D721Med (cell line): ENCODE results near the gene MBP.

Experiments used
- DNase-seq: peaks from one replicate; pipeline ENCODE4 v3.0.0; 2011; ENCODE audit warnings: low spot score; ENCODE audit not compliant: insufficient read length
- FAIRE-seq: peaks from 2 replicates; lab custom pipeline; 2011; peaks lifted over from hg19 to GRCh38; lab: Jason Lieb, UNC
- TF ChIP-seq, protein P1 (sequence below): IDR thresholded peaks from 2 replicates; pipeline ENCODE4 v1.5.1; 2012; ENCODE audit warnings: mild to moderate bottlenecking, control low read depth; ENCODE audit not compliant: insufficient read depth; ENCODE audit errors: missing control alignments

MBP gene

DNA sequence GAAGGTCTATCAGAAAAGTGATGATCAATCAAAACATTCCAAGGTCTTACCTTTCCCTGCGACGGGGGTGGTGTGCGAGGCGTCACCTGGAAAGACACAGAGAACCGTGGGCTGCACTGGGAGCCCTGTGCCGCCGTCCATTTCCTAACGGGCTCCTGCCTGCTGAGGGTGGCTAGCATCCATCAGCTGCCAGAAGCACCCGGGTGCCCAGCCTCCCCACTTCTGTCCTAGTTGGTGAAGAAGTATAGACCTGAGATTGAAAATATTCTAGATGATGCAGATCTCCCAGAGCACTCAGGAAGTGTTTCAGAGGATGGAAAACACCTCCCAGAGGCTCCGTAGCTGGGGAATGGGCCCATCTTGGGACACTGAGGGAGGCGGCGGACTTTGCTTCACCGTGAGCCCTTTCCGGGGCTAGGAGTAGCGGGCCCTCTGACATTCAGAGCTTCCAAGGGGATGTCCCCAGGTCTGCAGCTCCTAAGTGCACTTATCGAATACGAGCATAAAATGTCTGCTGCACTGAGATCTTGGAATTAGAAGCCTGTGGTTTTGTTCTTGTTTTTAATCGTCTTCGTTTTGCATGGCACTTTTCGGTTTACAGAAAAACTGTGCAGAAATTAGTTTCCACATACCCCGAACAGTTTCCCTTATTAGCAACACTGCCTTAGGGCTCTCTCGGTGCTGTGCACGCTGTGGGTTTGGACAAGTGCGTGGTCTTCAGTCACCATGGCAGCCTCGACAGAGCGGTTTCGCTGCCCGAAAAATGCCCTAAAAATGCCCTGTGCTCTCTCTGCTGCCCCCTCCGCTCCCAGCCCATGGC lies 143.5 kb downstream of the MBP start:
- no peak for DNase-seq
- TF ChIP-seq, protein P1, sequence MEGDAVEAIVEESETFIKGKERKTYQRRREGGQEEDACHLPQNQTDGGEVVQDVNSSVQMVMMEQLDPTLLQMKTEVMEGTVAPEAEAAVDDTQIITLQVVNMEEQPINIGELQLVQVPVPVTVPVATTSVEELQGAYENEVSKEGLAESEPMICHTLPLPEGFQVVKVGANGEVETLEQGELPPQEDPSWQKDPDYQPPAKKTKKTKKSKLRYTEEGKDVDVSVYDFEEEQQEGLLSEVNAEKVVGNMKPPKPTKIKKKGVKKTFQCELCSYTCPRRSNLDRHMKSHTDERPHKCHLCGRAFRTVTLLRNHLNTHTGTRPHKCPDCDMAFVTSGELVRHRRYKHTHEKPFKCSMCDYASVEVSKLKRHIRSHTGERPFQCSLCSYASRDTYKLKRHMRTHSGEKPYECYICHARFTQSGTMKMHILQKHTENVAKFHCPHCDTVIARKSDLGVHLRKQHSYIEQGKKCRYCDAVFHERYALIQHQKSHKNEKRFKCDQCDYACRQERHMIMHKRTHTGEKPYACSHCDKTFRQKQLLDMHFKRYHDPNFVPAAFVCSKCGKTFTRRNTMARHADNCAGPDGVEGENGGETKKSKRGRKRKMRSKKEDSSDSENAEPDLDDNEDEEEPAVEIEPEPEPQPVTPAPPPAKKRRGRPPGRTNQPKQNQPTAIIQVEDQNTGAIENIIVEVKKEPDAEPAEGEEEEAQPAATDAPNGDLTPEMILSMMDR, result no peak
- no peak for FAIRE-seq

DNA sequence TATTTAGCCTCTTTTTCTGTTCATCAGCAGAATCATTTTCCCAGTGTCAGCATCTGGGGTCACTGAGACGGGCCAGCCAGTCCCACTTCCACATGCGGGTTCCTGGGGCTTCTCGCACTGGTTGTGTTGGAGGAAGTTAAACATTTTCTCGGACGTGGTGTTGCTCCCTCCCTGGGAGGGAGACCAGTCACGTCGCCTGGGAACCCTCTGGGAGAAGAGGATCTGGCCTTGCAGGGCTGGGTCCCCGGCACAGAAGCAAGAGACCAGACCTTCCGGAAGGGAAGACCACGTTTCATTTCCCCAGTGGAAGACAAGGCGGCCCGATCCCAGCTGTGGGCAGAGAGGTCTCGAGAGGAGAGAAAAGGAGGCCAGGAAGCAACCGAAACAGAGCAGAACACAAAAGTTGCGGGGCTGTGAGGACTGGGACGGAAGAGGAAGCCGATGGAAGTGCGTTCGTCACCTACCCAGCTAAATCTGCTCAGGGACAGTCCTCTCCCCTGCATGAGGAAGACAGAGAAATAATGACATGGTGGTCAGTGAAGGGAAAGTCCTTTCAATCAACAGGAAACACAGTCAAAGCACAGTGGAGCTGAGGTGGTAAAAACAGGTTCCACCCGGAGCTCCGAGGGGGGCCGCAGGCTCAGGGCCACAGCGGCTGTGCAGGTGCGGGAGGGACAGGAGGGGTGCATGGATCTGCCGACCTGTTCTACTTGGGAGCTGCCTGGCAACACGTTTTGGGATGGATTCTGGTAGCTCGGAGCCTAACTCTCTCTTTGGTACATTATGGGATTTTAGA lies 144.4 kb downstream of the MBP start:
- no peak for DNase-seq
- TF ChIP-seq, protein P1, result no peak
- FAIRE-seq, result no peak

DNA sequence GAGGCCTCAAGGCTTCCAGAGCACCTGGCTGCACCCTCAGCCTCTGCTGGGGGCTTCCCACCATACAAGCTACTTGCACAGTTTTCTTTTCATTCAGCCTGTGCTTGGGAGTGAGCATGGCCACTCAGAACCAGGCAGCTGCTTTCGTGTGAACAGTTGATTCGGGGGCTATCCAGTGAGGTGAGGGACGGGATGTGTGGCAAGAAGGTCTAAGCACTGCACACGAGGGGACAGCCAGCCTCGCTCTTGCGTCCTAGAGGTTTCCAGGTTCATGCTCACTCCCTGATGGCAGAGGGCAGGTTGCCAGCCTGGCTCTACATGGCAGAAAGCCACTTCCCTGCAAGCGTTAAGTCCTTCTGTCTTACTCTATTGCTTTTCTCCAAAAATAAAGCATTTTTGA lies 146.2 kb downstream of the MBP start:
- FAIRE-seq (no peak), DNase-seq (no peak)
- TF ChIP-seq, protein P1, result no peak

GRCh38 chr18:76985951-76986236 lies 146.7 kb downstream of the MBP start:
- no peak for FAIRE-seq
- DNase-seq, result no peak
- TF ChIP-seq, protein P1, result no peak

DNA sequence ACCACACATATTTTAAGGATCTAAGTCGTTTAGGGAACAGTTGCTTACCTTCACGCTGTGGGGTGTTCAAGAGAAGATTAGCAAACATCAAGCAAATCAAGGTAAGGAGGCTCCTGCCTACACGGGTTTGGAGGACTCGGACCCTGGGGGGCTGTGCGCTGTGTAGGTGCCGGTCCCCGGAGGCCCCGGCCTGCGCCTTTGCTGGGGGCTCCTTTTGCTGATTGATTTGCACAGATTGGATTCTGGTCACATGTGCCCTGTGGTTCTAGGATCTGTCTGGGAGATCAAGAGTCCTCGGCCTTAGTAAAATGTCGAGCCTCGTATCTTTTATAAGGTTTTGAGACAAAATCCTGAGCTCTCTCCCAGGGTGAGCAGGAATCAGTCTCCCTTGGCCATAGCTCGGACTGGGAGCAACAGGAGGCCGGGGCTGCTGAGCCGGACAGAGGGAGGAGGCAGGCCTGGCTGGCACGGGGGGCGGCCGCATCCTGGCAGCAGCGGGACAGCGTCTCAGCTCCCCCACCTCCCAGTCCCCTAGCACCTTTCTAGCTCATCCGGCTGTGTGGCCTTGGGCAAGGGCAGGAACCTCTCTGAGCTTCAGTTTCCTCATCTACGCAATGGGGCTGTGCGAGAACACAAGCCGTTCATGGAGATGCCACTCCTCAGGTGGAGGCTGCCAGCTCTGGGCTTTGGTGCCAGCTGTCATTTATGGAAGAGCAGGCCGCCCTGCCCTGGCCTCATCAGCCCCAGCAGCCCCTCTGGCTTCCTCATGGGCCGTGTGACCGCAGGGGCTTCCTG lies 147.2 kb downstream of the MBP start:
- DNase-seq (no peak), FAIRE-seq (no peak)
- TF ChIP-seq, protein P1, result no peak

DNA sequence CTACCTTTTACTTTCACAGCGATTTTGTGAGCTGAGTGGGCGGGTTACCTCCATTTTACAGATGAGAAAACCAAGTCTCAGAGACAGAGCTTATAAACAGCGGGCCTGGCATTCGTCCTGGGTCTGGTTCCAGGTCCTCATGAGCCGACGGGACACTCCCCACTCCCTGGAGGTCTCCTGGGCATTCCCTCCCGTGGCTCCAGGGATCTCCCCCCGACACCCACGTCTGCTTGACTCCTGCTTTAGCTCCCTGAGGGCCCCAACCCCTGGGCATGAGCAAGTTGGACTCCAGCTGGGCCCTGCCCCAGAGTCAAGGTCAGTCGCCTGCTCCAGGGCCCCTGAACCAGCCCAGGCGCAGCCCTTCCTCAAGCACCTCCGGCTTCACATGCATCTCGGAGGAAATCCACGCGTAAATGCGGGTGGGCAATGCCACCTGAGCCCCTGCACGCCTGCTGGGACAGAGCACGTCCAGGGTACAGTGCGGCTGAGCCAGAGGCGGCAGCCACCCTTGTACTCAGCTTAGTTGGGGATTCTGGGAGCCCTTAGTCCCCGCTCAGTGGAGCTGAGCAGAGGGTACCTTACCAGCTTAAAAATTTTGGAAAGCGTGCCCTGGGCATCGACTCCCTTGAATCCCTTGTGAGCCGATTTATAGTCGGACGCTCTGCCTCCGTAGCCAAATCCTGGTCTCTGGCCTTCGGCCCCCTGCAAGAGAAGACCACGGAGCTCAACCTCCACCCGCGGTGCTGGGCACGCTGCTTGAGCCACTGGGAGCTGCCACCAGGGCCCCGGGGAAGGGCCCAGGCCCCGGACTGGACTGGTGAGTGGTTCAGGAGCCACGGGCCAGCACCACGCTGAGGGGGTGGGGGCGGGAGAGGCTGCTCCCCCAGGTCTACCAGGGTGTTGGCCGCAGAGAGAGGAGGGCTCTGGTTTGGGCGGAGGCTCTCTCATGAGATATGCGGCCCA lies 148.1 kb downstream of the MBP start:
- DNase-seq (no peak), FAIRE-seq (no peak)
- TF ChIP-seq, protein P1, result no peak
